Ishikawa (cell line): ENCODE results near the gene SCG3.

Source experiments
- CEBPB ChIP-seq: IDR thresholded peaks from 2 replicates; pipeline ENCODE4 v1.6.1; 2012
- CREB1 ChIP-seq: IDR thresholded peaks from 2 replicates; pipeline ENCODE4 v1.6.1; 2012; ENCODE audit warnings: low read depth
- EGR1 ChIP-seq: IDR thresholded peaks from 2 replicates; pipeline ENCODE4 v1.6.1; 2012
- EP300 ChIP-seq: IDR thresholded peaks from 2 replicates; pipeline ENCODE4 v1.6.1; 2012; ENCODE audit warnings: borderline replicate concordance
- FOXM1 ChIP-seq: IDR thresholded peaks from 2 replicates; pipeline ENCODE4 v1.6.1; 2012; ENCODE audit warnings: low read depth, borderline replicate concordance
- MAX ChIP-seq: IDR thresholded peaks from 2 replicates; pipeline ENCODE4 v1.6.1; 2012
- NFIC ChIP-seq: IDR thresholded peaks from 2 replicates; pipeline ENCODE4 v1.6.1; 2012
- RAD21 ChIP-seq: IDR thresholded peaks from 2 replicates; pipeline ENCODE4 v1.6.1; 2012; ENCODE audit warnings: low read depth
- REST ChIP-seq: IDR thresholded peaks from 2 replicates; pipeline ENCODE4 v1.6.1; 2012; ENCODE audit warnings: low read depth, mild to moderate bottlenecking
- TAF1 ChIP-seq: IDR thresholded peaks from 2 replicates; pipeline ENCODE4 v1.6.1; 2012; ENCODE audit warnings: low read depth, mild to moderate bottlenecking
- TCF12 ChIP-seq: IDR thresholded peaks from 2 replicates; pipeline ENCODE4 v1.6.1; 2012; ENCODE audit warnings: low read depth
- USF1 ChIP-seq: IDR thresholded peaks from 2 replicates; pipeline ENCODE4 v1.6.1; 2012
- YY1 ChIP-seq: IDR thresholded peaks from 2 replicates; pipeline ENCODE4 v1.6.1; 2012; ENCODE audit warnings: low read depth
- ZBTB7A ChIP-seq: IDR thresholded peaks from 2 replicates; pipeline ENCODE4 v1.6.1; 2012; ENCODE audit warnings: low read depth

- TF ChIP-seq EP300: no peak
- no peak for TF ChIP-seq TAF1
- no peak for TF ChIP-seq MAX
- TF ChIP-seq RAD21: no peak
- no peak for TF ChIP-seq FOXM1
- no peak for TF ChIP-seq YY1
- no peak for TF ChIP-seq CREB1
- TF ChIP-seq ZBTB7A: no peak
- TF ChIP-seq CEBPB: no peak
- no peak for TF ChIP-seq REST
- TF ChIP-seq TCF12: no peak
- TF ChIP-seq EGR1: no peak
- no peak for TF ChIP-seq USF1
- TF ChIP-seq NFIC: no peak
These were observed 26.7 kb downstream of the SCG3 start for GRCh38 chr15:51708013-51708412.
